ENCODE measurements around the gene CCDC158.

The CCDC158 gene

DNA sequence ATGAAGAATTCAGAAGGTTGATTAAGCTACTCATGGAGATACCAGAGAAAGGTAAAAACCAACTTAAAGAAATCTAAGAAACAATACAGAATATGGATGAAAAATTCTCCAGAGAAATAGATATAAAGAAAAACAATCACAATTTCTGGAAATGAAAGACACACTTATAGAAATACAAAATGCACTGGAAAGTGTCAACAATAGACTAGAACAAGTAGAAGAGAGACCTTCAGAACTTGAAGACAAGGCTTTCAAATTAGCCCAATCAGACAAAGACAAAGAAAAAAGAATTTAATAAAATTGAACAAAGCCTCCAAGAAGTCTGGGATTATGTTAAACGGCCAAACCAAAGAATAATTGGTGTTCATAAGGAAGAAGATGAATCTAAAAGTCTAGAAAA, 104.8 kb downstream of the CCDC158 start:
- DNase-seq, result no peak
- no peaks in the 10 kb centered on the region for H3K9me3 ChIP-seq (ENCODE audit: control insufficient read depth, low read length)
- H3K4me1 ChIP-seq (ENCODE audit: control insufficient read depth, insufficient read depth, low read length, poor library complexity, severe bottlenecking), result no peaks in the 10 kb centered on the region
- H3K4me3 ChIP-seq (ENCODE audit: insufficient read depth, low read depth, low read length, poor library complexity, severe bottlenecking), result no peak overlapping the region
- no peak overlapping the region for H3K27ac ChIP-seq (ENCODE audit: insufficient read depth, low read length, poor library complexity, severe bottlenecking)
- H3K27me3 ChIP-seq (replicated peaks; ENCODE audit: control insufficient read depth, insufficient read depth, low read length, poor library complexity, severe bottlenecking), result no peaks in the 10 kb centered on the region
- H3K36me3 ChIP-seq (ENCODE audit: control insufficient read depth, insufficient read depth, low read length), result no peaks in the 10 kb centered on the region

DNA sequence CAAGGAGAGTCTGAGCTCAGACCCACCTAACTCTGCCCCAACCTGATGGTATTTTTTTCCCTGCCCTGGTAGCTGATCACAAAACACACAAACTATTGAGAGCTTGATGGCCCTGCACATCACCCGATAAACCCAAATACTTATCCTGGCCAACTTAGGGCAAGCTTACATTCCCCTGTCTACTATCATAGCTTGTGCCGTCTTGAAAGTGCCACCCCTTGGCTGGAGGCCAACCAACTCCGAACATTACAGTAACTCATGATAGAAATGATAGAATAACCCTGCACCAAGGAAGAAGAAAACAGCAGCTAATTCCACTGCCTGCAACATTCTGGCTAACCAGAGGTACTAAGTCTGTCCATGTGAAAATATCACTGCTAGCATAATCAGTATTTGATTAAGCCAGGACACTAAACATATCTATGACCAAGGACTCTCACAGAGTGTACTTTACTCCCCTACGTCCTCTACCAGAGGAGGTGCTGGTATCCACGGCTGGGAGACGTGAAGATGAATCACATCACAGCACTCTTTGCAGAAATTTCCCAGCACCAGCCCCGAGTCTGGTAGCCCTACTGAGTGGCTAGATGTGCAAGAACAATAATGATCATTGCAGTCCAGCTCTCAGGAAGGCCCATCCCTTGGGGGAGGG, 105.5 kb downstream of the CCDC158 start:
- Histone ChIP-seq H3K4me3 (ENCODE audit: insufficient read depth, low read depth, low read length, poor library complexity, severe bottlenecking) (no peak overlapping the region), H3K36me3 (ENCODE audit: control insufficient read depth, insufficient read depth, low read length) (no peaks in the 10 kb centered on the region), H3K27ac (ENCODE audit: insufficient read depth, low read length, poor library complexity, severe bottlenecking) (no peak overlapping the region), H3K27me3 (replicated peaks; ENCODE audit: control insufficient read depth, insufficient read depth, low read length, poor library complexity, severe bottlenecking) (no peaks in the 10 kb centered on the region), H3K9me3 (ENCODE audit: control insufficient read depth, low read length) (no peaks in the 10 kb centered on the region), H3K4me1 (ENCODE audit: control insufficient read depth, insufficient read depth, low read length, poor library complexity, severe bottlenecking) (no peaks in the 10 kb centered on the region)
- no peak for DNase-seq

DNA sequence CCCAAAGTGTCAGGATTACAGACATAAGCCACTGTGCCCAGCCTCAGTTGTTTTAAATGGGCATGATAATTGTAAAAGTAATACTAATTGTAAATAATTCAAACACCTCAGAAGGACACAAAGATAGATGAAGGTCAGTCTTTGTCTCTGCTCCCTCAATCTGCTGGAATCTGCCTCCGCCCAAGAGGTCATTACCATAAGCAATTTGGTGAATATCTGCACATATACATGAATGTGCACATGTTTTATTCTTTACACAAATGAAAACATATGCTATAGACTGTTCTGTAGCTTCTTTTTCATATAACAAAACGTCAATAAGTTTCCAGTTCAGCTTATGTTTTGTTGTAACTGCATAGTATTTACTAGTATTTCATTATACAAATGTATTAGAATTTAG, 107.4 kb downstream of the CCDC158 start:
- Histone ChIP-seq H3K27me3 (replicated peaks; ENCODE audit: control insufficient read depth, insufficient read depth, low read length, poor library complexity, severe bottlenecking) (no peaks in the 10 kb centered on the region), H3K27ac (ENCODE audit: insufficient read depth, low read length, poor library complexity, severe bottlenecking) (no peak overlapping the region), H3K4me1 (ENCODE audit: control insufficient read depth, insufficient read depth, low read length, poor library complexity, severe bottlenecking) (no peaks in the 10 kb centered on the region), H3K9me3 (ENCODE audit: control insufficient read depth, low read length) (no peaks in the 10 kb centered on the region), H3K4me3 (ENCODE audit: insufficient read depth, low read depth, low read length, poor library complexity, severe bottlenecking) (no peak overlapping the region), H3K36me3 (ENCODE audit: control insufficient read depth, insufficient read depth, low read length) (no peaks in the 10 kb centered on the region)
- DNase-seq, result no peak

GRCh38 chr4:76312457-76312856, 108.5 kb downstream of the CCDC158 start:
- Histone ChIP-seq H3K9me3 (ENCODE audit: control insufficient read depth, low read length) (no peaks in the 10 kb centered on the region), H3K27ac (ENCODE audit: insufficient read depth, low read length, poor library complexity, severe bottlenecking) (no peak overlapping the region), H3K36me3 (ENCODE audit: control insufficient read depth, insufficient read depth, low read length) (no peaks in the 10 kb centered on the region), H3K4me3 (ENCODE audit: insufficient read depth, low read depth, low read length, poor library complexity, severe bottlenecking) (no peak overlapping the region), H3K4me1 (ENCODE audit: control insufficient read depth, insufficient read depth, low read length, poor library complexity, severe bottlenecking) (no peaks in the 10 kb centered on the region), H3K27me3 (replicated peaks; ENCODE audit: control insufficient read depth, insufficient read depth, low read length, poor library complexity, severe bottlenecking) (no peaks in the 10 kb centered on the region)
- no peak for DNase-seq

GRCh38 chr4:76311896-76312331, 109.0 kb downstream of the CCDC158 start:
- no peak overlapping the region for H3K4me3 ChIP-seq (ENCODE audit: insufficient read depth, low read depth, low read length, poor library complexity, severe bottlenecking)
- peaks cover 4% of the 10 kb centered on the region for H3K4me1 ChIP-seq (ENCODE audit: control insufficient read depth, insufficient read depth, low read length, poor library complexity, severe bottlenecking)
- H3K36me3 ChIP-seq (ENCODE audit: control insufficient read depth, insufficient read depth, low read length), result no peaks in the 10 kb centered on the region
- no peaks in the 10 kb centered on the region for H3K27me3 ChIP-seq (replicated peaks; ENCODE audit: control insufficient read depth, insufficient read depth, low read length, poor library complexity, severe bottlenecking)
- DNase-seq, result no peak
- no peaks in the 10 kb centered on the region for H3K9me3 ChIP-seq (ENCODE audit: control insufficient read depth, low read length)
- no peak overlapping the region for H3K27ac ChIP-seq (ENCODE audit: insufficient read depth, low read length, poor library complexity, severe bottlenecking)

DNA sequence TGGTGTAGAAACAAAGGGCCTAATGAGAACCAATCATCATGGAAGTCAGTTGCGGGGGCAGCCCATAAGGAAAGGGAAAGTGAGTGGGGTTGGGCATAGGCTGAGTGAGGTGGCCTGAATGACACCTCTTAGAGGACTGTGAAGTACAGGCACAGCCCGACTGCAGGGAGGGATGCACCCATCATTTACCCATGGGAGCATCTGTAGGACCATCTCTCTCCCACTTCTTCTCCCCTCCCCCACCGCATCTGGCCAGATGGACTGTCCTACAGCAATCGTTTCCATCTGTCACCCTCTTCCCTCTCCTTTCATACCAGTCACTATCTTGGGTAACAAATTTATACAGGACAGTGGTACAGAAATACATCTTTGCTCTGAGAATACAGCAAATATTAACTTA, 110.3 kb downstream of the CCDC158 start:
- Histone ChIP-seq H3K27ac (ENCODE audit: insufficient read depth, low read length, poor library complexity, severe bottlenecking) (no peak overlapping the region), H3K36me3 (ENCODE audit: control insufficient read depth, insufficient read depth, low read length) (no peaks in the 10 kb centered on the region), H3K27me3 (replicated peaks; ENCODE audit: control insufficient read depth, insufficient read depth, low read length, poor library complexity, severe bottlenecking) (no peaks in the 10 kb centered on the region), H3K4me1 (ENCODE audit: control insufficient read depth, insufficient read depth, low read length, poor library complexity, severe bottlenecking) (peaks cover 4% of the 10 kb centered on the region), H3K9me3 (ENCODE audit: control insufficient read depth, low read length) (no peaks in the 10 kb centered on the region), H3K4me3 (ENCODE audit: insufficient read depth, low read depth, low read length, poor library complexity, severe bottlenecking) (no peak overlapping the region)
- DNase-seq, result no peak

DNA sequence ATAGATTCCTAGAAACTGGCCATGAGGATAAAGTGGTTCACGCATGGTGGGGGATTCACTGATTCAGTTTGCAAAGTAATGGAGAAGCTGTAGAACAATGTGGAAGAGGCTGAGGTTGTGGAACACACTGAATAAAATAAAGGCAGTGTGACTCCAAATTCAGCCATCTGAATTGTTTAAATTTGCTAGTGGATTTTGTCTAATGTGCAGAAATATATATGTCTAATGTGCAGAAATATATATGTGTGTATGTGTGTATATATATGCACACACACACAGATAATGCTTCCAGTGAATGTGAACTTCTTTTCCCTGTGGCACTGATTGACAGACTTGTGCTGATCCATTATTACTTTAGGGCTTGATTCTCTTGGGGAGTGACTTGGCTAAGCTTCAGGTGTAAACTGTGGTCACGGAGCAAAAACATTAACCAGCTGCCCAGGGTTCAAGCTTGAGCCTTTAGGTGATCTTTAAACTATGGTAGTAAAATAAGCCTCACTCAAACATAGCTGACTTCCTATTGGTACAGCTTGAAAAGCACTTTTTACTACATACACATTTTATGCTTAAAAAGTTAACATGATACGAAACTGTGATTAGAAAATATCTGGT, 110.9 kb downstream of the CCDC158 start:
- Histone ChIP-seq H3K36me3 (ENCODE audit: control insufficient read depth, insufficient read depth, low read length) (no peaks in the 10 kb centered on the region), H3K27me3 (replicated peaks; ENCODE audit: control insufficient read depth, insufficient read depth, low read length, poor library complexity, severe bottlenecking) (no peaks in the 10 kb centered on the region), H3K4me3 (ENCODE audit: insufficient read depth, low read depth, low read length, poor library complexity, severe bottlenecking) (no peak overlapping the region), H3K27ac (ENCODE audit: insufficient read depth, low read length, poor library complexity, severe bottlenecking) (no peak overlapping the region), H3K9me3 (ENCODE audit: control insufficient read depth, low read length) (no peaks in the 10 kb centered on the region), H3K4me1 (ENCODE audit: control insufficient read depth, insufficient read depth, low read length, poor library complexity, severe bottlenecking) (peaks cover 9% of the 10 kb centered on the region)
- DNase-seq, result no peak

DNA sequence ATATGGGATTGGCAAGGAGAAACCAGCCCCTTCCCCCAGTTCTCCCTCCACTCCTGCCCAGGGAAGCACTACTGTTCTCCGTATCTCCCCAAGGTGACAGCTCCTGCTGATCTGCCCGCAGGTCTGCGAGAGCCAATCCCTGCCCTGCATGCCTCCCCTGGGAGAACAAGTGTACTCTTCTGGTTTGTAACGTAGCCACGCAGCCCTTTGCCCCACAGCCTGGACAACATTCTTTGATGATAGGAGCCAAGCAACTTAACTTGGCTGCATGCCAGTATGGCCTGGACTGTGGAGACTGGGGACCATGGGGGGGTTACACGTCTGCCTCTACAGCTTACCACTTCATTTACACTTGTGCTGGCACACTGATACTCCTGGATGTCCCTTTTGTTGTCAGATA, 112.4 kb downstream of the CCDC158 start:
- peaks cover 19% of the 10 kb centered on the region for H3K4me1 ChIP-seq (ENCODE audit: control insufficient read depth, insufficient read depth, low read length, poor library complexity, severe bottlenecking)
- no peak for DNase-seq

DNA sequence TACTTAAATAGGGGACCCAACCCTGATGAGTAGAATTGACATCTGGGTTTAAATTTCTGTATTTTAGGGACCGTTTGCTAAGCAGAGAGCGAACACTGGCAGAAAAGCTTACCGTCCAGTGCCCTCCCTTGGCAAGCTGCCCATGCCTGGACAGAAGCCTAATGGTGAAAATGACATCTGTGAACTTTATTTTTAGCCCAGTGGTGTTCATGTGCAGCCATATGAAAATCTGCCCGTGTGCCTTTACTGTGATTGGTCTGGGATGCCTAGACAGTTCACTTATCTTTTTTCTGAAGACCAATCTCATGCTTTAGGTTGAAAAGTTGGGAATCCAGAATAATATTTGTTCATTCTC, 113.3 kb downstream of the CCDC158 start:
- Histone ChIP-seq H3K9me3 (ENCODE audit: control insufficient read depth, low read length) (no peaks in the 10 kb centered on the region), H3K4me3 (ENCODE audit: insufficient read depth, low read depth, low read length, poor library complexity, severe bottlenecking) (no peak overlapping the region), H3K27ac (ENCODE audit: insufficient read depth, low read length, poor library complexity, severe bottlenecking) (no peak overlapping the region), H3K27me3 (replicated peaks; ENCODE audit: control insufficient read depth, insufficient read depth, low read length, poor library complexity, severe bottlenecking) (no peaks in the 10 kb centered on the region), H3K36me3 (ENCODE audit: control insufficient read depth, insufficient read depth, low read length) (no peaks in the 10 kb centered on the region), H3K4me1 (ENCODE audit: control insufficient read depth, insufficient read depth, low read length, poor library complexity, severe bottlenecking) (peaks cover 19% of the 10 kb centered on the region)
- DNase-seq, result no peak

More for the DNA sequence above, 112.4 kb downstream of the CCDC158 start:
- H3K27me3 ChIP-seq (replicated peaks; ENCODE audit: control insufficient read depth, insufficient read depth, low read length, poor library complexity, severe bottlenecking), result no peaks in the 10 kb centered on the region
- H3K9me3 ChIP-seq (ENCODE audit: control insufficient read depth, low read length), result no peaks in the 10 kb centered on the region
- H3K27ac ChIP-seq (ENCODE audit: insufficient read depth, low read length, poor library complexity, severe bottlenecking), result no peak overlapping the region
- no peak overlapping the region for H3K4me3 ChIP-seq (ENCODE audit: insufficient read depth, low read depth, low read length, poor library complexity, severe bottlenecking)
- no peaks in the 10 kb centered on the region for H3K36me3 ChIP-seq (ENCODE audit: control insufficient read depth, insufficient read depth, low read length)

DNA sequence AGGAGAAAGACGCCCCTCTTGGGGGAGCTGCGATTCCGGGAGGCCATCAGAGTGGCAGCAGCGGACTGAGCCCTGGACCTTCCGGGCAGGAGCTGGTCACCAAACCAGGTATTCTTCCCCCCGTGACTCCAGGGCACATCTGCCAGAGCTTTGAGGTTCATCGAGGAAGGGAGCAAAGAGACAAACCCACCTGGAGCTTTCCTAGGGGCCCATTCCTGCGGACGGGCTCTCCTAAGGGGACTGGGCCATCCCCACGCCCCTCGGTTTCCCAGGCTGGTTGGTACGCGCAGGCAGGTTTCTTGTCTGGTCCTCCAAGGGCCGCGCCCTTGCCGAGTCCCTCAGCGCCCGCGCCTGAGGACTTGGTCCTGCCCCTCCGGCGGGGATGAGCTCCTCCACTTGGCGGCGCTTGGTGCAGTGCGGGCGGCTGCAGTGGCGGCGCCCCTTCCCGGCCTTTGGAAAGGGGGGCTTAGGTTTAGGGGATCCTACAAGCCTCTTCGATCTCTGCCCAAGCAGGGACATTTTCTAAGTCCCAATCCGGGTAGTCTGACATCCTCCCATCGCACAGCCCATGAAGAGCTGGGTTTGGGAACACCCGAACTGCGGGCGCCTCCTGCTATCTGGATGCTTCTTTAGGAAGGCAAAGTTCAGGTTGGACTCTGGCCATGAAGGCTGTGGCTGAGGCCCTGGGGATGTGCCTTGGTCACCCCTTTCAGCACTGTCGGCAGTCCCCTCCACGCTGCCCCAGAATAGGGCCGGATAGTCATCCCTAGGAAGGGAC, 113.9 kb downstream of the CCDC158 start:
- Histone ChIP-seq H3K4me3 (ENCODE audit: insufficient read depth, low read depth, low read length, poor library complexity, severe bottlenecking) (peak overlapping the region; percentile 87), H3K4me1 (ENCODE audit: control insufficient read depth, insufficient read depth, low read length, poor library complexity, severe bottlenecking) (peaks cover 19% of the 10 kb centered on the region), H3K9me3 (ENCODE audit: control insufficient read depth, low read length) (no peaks in the 10 kb centered on the region), H3K27me3 (replicated peaks; ENCODE audit: control insufficient read depth, insufficient read depth, low read length, poor library complexity, severe bottlenecking) (no peaks in the 10 kb centered on the region), H3K36me3 (ENCODE audit: control insufficient read depth, insufficient read depth, low read length) (no peaks in the 10 kb centered on the region), H3K27ac (ENCODE audit: insufficient read depth, low read length, poor library complexity, severe bottlenecking) (no peak overlapping the region)
- no peak for DNase-seq
